HEK293T (cell line): ENCODE data around the gene EPB41L4B.

ENCODE experiments used
- ARNT ChIP-seq: fragments of 450-650 bp; IDR thresholded peaks from 2 replicates; pipeline ENCODE4 v1.6.1; 2017; ENCODE audit warnings: mild to moderate bottlenecking
- FOXA1 ChIP-seq: fragments of 450-650 bp; IDR thresholded peaks from 2 replicates; pipeline ENCODE4 v1.6.1; 2016; ENCODE audit warnings: mild to moderate bottlenecking
- FOXK2 ChIP-seq: fragments of 450-650 bp; IDR thresholded peaks from 2 replicates; pipeline ENCODE4 v1.6.1; 2016; ENCODE audit warnings: mild to moderate bottlenecking
- SP1 ChIP-seq: fragments of 450-650 bp; IDR thresholded peaks from 2 replicates; pipeline ENCODE4 v1.6.1; 2017
- SUZ12 ChIP-seq: fragments of 450-650 bp; IDR thresholded peaks from 2 replicates; pipeline ENCODE4 v1.6.1; 2016; ENCODE audit warnings: mild to moderate bottlenecking
- ZNF384 ChIP-seq: fragments of 450-650 bp; IDR thresholded peaks from 2 replicates; pipeline ENCODE4 v1.6.1; 2016

DNA sequence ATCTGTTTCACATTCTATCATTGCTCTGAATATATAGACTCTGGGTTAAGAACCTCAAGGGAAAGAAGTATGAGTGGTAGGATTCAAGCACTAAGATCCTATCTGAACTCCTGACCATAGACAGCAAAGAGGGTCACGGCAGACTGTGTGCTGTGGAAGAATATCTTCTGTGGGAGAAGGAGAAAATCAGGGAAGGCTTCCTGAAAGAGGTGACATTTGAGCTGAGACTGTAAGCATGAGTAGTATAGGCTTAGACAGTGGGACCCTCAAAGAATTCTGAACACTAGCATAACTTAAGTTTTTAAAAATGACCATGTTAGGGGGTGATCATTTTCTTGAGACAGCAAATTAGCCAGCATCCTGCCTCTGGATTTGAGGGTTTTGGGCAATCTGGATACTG lies 157.7 kb downstream of the EPB41L4B start:
- TF ChIP-seq FOXA1 (no peak), SUZ12 (no peak), SP1 (no peak), FOXK2 (no peak), ARNT (no peak), ZNF384 (no peak)
